Calu3 (cell line): ENCODE results near the gene DRC3. TPM values are rescaled to one million over a fixed set of nuclear protein-coding genes. Genes with fewer than 3 reads are reported as not detected.

Experiments used
- BruUV-seq: library from RNA; stranded (reverse); fragments of 400-500 nt; replicated peaks from 2 replicates; lab custom pipeline; 2021; lab: Mats Ljungman, UMichigan
- CTCF ChIA-PET: fragments of 300-600 bp; sonication (Branson Sonifier 250); formaldehyde crosslinking; loops from one replicate; lab custom pipeline; 2022; ENCODE audit warnings: antibody characterized with exemption; lab: Charles Lee
- DNase-seq: peaks from one replicate; pipeline ENCODE4 v3.0.0; 2022
- H3K27ac Mint-ChIP-seq: one replicate; pipeline ENCODE4 v1.8.0; 2022; ENCODE audit warnings: mixed read lengths; ENCODE audit not compliant: unreplicated experiment
- H3K27me3 Mint-ChIP-seq: one replicate; pipeline ENCODE4 v1.8.0; 2022; ENCODE audit warnings: mixed read lengths; ENCODE audit not compliant: unreplicated experiment
- H3K36me3 Mint-ChIP-seq: one replicate; pipeline ENCODE4 v1.8.0; 2022; ENCODE audit warnings: mild to moderate bottlenecking, moderate library complexity, mixed read lengths; ENCODE audit not compliant: insufficient read depth, unreplicated experiment
- H3K4me1 Mint-ChIP-seq: one replicate; pipeline ENCODE4 v1.8.0; 2022; ENCODE audit warnings: mild to moderate bottlenecking, low read depth, mixed read lengths; ENCODE audit not compliant: unreplicated experiment
- H3K4me3 Mint-ChIP-seq: one replicate; pipeline ENCODE4 v1.8.0; 2022; ENCODE audit warnings: mild to moderate bottlenecking, low read depth, moderate library complexity, mixed read lengths; ENCODE audit not compliant: unreplicated experiment
- H3K9me3 Mint-ChIP-seq: one replicate; pipeline ENCODE4 v1.8.0; 2022; ENCODE audit warnings: low read depth, mixed read lengths; ENCODE audit not compliant: unreplicated experiment
- CTCF ChIP-seq: fragments of 200-600 bp; IDR thresholded peaks from one replicate; pipeline ENCODE4 v1.8.0; 2022; ENCODE audit warnings: antibody characterized with exemption; ENCODE audit not compliant: unreplicated experiment
- intact Hi-C: fragments of 100-400 bp; cut with micrococcal nuclease; formaldehyde crosslinking; loops from one replicate; pipeline ENCODE4 v1.10.0; 2022; ENCODE audit not compliant: unreplicated experiment
- total RNA-seq: library from RNA; stranded (reverse); gene quantifications from 2 replicates; pipeline ENCODE4 v1.2.3, GENCODE V29; 2022

DRC3 gene
- total RNA-seq, 1 experiment from 2014 or later: 2.8 TPM

GRCh38 chr17:18027280-18027679 lies 54.6 kb downstream of the DRC3 start:
- Mint-ChIP-seq H3K4me1 (no peaks in the 10 kb centered on the region), H3K27me3 (no peaks in the 10 kb centered on the region), H3K4me3 (no peak overlapping the region), H3K9me3 (no peaks in the 10 kb centered on the region), H3K36me3 (no peaks in the 10 kb centered on the region), H3K27ac (no peak overlapping the region)
- no TSS peak for BruUV-seq
- DNase-seq: no peak
- TF ChIP-seq CTCF: no peak
- intact Hi-C loops: no loop called here
- CTCF ChIA-PET: no interaction called here

GRCh38 chr17:18028114-18028951 lies 55.7 kb downstream of the DRC3 start:
- DNase-seq: no peak
- Mint-ChIP-seq H3K27me3 (no peaks in the 10 kb centered on the region), H3K9me3 (no peaks in the 10 kb centered on the region), H3K36me3 (no peaks in the 10 kb centered on the region), H3K27ac (no peak overlapping the region), H3K4me1 (no peaks in the 10 kb centered on the region), H3K4me3 (no peak overlapping the region)
- intact Hi-C loops: no loop called here
- no TSS peak for BruUV-seq
- TF ChIP-seq CTCF: no peak
- CTCF ChIA-PET: interaction anchor here (0.6 kb wide), 1 partner anchor 66 kb away, joined by 3 read pairs; no protein-coding TSS in a partner anchor

- no peak for DNase-seq
- no TSS peak for BruUV-seq
- H3K27me3 Mint-ChIP-seq: no peaks in the 10 kb centered on the region
- intact Hi-C loops: no loop called here
- H3K27ac Mint-ChIP-seq: no peak overlapping the region
- no peak overlapping the region for H3K4me3 Mint-ChIP-seq
- H3K36me3 Mint-ChIP-seq: no peaks in the 10 kb centered on the region
- no peak for TF ChIP-seq CTCF
- CTCF ChIA-PET: interaction anchor here (0.6 kb wide), 1 partner anchor 67 kb away, joined by 3 read pairs; no protein-coding TSS in a partner anchor
- H3K4me1 Mint-ChIP-seq: no peaks in the 10 kb centered on the region
- no peaks in the 10 kb centered on the region for H3K9me3 Mint-ChIP-seq
Observed at GRCh38 chr17:18028952-18029540, 56.4 kb downstream of the DRC3 start.

- BruUV-seq: no TSS peak
- intact Hi-C loops: loop anchor here (10.0 kb wide), 1 partner anchor 107 kb away; no protein-coding TSS in a partner anchor
Observed at GRCh38 chr17:18031955-18032354, 59.3 kb downstream of the DRC3 start.

More at GRCh38 chr17:18031955-18032354, 59.3 kb downstream of the DRC3 start:
- Mint-ChIP-seq H3K36me3 (no peaks in the 10 kb centered on the region), H3K4me3 (no peak overlapping the region), H3K4me1 (no peaks in the 10 kb centered on the region), H3K9me3 (no peaks in the 10 kb centered on the region), H3K27ac (no peak overlapping the region), H3K27me3 (no peaks in the 10 kb centered on the region)
- CTCF ChIA-PET: interaction anchor here (0.7 kb wide), 1 partner anchor 87 kb away, joined by 7 read pairs; no protein-coding TSS in a partner anchor
- TF ChIP-seq CTCF: no peak
- DNase-seq: no peak
